Stromal cell of bone marrow (primary cell): Measurements from ENCODE around the gene ING1.
A peak's percentile ranks its signal among the peaks of the same experiment; 100 is the strongest.
"Not testable (repeated sequence)": the region's sequence is repeated elsewhere in the genome, so short reads cannot be mapped to it uniquely, and the experiment has no call there.

ENCODE experiments used
- DNase-seq: peaks from one replicate; pipeline ENCODE4 v3.0.0-alpha.2; 2012; ENCODE audit warnings: low read depth

The ING1 gene

DNA sequence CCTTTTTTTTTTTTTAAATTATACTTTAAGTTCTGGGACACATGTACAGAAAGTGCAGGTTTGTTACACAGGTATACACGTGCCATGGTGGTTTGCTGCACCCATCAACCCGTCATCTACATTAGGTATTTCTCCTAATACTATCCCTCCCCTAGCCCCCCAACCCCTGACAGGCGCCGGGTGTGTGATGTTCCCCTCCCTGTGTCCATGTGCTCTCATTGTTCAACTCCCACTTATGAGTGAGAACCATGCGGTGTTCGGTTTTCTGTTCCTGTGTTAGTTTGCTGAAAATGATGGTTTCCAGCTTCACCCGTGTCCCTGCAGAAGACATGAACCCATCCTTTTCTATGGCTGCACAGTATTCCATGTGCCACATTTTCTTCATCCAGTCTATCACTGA lies 17.7 kb upstream of the ING1 start:
- DNase-seq: not testable (repeated sequence)

DNA sequence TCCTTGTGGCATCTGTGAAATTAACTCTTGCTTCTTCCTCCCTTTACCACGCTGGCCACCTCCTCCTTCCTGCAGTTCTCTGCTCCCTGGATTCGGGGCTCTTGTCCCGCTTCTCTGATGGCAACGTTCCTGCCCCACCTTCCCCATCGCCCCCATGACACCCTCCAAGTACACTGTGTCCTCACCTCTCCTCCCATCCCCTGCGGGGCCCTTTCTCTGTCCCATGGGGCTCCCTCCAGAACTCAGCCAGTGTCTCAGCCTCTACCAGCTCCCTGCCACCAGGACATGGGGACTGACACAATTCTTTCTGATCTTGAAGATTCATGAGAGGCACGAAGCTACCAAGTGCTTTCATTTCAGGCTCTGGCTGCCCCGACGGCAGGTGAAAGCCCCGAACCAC lies 16.7 kb upstream of the ING1 start:
- no peak for DNase-seq

DNA sequence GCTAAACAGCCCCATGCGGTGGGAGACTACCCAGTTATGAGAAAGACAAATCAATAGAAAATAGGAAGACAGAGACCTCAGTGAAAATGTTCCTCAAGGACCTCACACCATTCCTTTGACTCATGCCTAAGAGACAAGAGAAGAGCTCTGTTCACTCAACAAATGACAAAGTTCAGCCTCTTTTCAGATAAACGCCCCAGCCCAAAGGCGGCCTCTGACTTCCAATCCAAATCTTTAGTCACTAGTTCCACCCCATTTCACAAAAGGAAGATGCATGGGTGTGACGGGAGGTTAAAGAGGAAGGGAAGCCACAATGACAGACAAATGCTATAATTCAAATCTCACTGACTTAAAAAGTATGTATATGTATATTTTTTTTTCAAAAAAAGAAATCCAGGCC lies 15.7 kb upstream of the ING1 start:
- DNase-seq: no peak

DNA sequence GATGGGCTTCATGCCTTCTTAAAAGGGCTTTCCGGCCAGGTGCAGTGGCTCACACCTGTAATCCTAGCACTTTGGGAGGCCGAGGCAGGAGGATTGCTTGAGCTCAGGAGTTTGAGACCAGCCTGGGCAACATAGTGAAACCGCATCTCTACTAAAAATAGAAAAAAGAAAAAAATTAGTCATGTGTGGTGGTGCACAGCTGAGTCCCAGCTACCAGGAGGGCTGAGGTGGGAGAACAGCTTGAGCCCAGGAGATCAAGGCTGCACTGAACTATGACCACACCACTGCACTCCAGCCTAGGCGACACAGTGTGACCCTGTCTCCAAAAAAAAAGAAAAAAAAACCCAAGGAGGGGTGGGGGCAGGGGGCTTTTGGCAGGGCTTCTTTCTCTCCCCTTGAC lies 14.8 kb upstream of the ING1 start:
- DNase-seq: no peak

DNA sequence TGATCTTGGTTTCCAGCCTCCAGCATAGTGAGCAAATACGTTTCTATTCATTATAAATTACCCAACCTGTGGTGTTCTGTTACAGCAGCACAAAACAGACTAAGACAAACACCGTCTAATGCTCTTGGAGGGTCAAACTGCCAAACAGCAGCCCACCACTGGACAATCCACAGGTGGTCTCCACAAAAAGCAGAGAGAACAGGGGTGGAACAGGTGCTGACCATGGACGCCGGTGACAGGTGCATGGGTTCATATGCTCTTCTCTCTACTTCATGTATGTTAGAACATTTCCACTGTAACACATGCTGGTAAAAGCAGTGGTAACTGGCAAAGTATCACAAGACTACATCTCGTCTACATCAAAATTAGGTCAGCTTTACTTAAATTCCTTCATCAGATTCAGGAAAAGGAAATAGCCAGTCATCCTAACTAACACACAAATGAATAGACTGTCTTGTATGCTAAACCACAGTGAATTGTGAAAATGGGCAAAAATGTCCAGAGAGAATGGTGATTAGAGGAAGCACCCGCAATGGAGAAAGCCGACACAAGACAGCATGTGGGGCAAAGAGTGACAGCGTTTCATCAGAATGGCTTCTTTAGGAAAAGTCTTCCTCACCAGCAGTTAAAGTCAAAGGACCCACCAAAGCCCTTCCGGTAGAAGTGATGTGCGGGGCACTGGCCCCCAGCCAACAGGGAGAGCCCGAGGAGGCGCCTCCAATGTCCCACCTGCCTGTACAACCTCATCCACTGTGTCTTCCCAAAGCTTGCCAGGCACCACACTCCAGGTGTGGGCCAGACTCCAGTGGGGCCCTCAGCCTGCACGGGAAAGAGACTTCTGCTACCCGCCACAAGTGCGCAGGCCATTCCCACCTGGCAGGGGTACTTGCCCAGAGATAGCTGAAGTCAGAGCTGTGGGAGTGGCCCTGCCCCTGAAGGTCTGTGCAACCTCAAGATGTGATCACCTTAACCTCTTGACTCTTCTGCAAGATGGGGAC lies 14.1 kb upstream of the ING1 start:
- DNase-seq: no peak

DNA sequence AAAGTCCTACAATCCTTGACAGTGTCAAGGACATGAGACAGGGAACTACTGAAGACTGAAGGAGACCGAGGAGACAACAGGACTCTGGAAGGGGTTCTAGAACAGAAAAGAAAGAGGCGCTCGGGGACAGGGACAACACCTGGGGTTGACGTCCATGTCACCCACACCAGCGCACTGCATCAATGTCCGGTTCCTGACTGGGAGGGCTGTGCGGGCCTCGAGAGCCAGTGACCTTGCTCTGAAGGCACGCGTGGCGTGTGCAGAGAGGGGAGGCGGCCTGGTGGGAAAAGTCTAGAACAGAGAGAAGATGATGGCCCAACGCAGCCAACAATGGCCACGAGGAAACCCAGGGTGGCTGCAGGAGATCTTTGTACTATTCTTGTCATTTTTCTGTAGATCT lies 13.3 kb upstream of the ING1 start:
- DNase-seq: no peak

DNA sequence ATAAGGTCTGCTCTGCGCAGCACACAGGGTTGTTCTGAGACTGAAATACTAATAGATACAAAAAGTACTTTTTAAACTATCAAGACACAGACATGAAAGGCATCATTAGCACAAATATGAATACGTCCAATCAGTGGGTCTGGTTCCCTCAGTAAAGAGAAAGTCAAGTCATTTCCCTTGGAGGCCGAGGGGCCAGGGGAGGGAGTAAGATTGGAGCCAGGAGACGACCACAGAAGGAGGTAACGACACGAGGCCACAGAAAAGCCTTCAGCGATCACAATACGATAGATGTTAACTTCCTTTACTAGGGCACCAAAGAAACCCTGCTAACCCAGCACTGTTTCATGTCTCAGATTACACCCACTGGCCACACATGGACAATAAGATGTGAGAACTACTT lies 12.9 kb upstream of the ING1 start:
- no peak for DNase-seq

DNA sequence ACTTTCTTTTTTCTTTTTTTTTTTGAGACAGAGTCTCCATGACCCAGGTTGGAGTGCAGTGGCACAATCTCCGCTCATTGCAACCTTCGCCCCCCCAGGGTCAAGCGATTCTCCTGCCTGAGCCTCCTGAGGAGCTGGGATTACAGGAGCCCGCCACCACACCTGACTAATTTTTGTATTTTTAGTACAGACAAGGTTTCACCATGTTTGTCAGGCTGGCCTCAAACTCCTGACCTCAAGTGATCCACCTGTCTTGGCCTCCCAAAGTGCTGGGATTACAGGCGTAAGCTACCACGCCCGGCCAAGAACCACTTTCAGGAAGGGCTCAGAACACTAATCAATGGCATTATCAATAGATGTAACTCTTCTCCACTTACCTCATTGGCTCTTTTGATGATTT lies 12.4 kb upstream of the ING1 start:
- DNase-seq: not testable (repeated sequence)

DNA sequence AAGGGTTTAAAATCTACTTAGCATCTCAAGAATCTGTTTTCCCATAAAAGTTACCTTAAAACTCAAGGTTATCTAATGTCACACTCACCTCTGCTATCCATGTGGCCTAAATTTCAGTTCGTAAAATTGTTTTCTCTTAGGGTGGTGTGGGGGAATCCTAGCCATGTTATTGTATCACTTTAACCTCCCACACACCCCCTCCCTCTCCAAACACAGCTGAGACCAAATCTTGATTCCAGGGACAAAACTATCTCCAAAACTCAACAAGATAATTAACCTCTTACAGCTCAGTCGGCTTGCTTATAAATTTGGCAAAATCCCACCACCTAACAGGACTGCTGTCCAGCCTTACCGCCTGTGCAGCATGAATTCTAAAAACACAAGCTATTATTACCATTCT lies 11.4 kb upstream of the ING1 start:
- DNase-seq: no peak

DNA sequence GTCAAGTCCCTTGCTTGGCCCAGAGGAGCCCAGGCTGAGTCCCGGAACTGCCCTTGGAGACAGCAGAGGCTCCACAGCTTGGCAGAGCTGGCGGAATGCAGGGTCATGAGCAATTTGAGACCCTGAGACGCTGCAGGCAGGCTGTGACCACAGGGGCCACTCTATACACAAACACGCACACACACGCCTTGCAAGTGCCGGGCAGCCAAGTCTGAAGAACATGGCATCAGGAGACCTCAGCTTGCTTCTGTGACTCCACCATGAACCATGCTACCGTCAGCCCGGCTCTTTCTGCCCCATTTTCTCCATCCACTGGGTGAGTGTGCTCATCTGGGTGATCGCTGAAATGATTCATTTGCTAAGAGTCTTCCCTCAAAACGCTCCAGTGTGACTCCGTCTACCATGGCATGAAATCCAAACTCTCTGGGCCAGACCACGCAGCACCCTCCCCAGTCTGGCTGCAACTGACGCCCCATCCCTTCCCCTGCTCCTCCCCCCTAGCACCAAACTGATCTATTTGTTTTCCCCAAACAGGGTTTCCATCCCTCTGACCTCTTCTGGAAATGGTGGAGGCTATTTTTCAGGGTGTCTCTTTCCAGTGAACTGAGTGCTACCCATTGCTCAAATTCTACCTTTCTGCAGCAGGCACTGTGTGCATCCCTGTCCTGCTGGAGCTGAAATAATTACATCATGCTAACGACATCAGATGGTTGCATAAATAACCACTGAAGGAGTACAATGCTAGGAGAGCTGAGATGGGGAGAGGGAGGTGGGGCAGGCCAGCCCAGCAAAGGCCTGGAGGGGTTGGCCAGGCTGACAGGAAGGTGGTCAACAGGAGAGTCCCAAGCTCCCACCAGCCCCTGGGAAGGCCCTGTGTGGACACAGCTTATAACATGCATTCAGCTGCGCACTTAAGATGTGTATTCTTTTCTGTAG lies 10.6 kb upstream of the ING1 start:
- DNase-seq: peak; percentile 55

DNA sequence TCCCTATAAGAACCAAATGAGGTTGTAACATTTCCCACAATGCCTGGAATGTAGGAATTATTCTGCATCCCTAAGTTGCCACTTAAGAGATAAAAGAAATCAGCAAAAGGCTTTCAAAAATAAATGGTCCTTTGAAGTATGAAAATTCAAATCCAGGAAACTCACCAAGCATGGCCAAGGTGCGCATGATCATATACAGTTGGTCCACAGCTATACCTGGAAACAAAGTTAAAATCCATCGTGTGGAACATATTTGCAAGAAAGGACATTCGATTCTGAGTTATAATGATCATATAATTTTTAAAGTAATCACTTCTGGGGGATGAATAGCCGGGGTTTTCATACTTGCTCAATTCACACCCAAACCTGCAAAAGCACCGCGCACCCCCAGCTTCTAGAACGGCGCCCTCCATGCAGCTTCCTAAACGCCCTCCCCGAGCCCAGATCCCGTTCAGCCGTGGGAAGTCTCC lies 8.1 kb upstream of the ING1 start:
- DNase-seq: no peak

DNA sequence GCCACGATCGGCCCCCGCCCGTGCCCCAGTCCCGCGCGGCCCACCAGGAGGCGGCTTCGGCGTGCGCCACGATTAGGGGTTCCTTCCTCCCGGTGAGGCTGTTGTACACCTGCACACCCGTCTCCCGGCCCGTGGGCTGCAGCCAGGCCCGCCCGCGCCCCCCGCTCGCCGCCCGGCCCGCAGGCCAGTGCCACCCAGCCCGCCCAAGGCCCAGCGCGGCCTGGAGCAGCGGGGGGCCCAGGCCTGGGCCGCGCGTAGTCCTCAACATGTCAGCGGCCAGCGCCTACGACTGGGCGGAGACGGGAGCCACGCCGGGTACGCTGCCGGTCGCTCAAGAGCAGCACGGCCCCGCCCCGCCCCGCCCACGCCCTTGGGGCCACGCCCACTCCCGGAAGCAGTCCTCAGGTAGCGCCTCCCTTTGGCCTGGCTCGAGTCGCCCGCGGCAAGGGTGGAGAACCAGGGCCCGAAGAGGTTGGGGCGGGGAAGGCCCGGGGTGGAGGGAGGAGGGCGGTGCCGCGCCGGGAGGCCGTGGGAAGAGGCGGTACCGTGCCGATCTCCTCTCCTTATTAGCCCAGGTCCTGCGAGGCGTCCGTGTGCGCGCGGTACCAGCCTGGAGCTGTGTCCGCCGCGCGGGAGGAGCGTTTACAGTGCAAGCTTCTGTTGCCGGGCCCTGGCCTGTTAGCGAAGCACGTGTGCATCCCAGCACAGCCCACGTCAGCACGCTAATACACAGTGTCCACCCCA lies 7.5 kb upstream of the ING1 start, which contains the start of gene CARS2:
CARS2 (minus strand) TSS at position 291 of the 744 bp plus-strand sequence; CDS start at position 268, 23 bp downstream.
- DNase-seq: peak; percentile 92

DNA sequence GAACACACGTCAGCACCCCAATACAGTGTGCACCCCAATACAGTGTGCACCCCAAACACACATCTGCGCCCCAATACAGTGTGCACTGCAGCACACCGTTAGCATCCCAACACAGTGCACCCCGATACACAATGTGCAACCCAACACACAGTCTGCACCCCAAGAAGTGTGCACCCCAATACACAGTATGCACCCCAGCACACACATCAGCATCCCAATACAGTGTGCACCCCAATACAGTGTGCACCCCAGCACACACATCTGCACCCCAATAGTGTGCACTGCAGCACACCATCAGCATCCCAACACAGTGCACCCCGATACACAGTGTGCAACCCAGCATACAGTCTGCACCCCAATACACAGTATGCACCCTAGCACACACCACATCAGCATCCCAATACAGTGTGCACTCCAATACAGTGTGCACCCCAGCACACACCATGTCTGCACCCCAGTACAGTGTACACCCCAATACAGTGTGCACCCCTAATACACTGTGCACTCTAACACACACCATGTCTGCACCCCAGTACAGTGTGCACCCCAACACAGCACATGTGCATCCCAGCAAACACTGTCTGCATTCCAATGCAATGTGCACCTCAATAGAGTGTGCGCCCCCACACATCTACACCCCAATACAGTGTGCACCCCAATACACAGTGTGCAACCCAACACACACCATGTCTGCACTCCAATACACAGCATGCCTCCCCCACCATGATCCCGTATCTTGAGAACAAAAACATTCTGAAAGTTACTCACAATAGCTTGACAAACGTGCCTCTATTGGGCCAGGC lies 6.7 kb upstream of the ING1 start:
- no peak for DNase-seq

DNA sequence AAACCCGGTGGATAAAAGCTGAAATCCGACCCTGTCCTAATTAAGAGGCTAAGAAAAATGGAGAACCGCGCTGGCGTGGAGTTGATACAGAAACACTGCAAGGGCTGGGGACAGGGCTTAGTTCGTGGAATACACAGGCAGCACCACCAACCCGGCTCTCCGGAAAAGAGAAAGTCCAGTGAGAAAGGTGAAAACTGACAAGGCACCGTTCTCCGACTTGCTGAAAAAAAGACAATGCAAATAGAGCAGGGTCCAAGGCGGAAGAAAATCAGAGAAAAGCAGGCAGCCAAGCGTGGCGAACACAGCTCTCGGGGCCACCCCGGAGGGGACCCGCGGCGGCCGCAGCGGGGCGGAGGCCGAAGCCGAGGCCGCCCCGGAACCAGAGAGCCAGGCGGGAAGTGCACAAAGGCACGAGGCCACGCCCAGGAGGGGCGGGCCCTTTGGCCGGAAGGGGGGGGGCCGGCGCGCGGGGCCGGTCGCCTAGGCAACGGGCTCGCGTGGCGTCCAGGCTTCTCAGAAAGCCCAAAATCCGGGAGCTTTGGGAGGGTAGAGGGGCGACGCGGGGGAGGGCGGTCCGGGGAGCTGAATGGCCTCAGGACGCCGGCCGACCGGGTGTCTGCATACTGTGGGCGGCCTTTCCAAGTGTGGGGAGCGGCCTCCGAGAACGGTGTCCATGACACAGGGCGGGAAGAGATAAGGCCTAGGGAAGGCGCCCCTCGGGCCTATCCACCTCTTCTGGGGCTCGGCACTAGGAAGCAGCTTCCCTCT lies 1.2 kb upstream of the ING1 start:
- DNase-seq: peak; percentile 77

DNA sequence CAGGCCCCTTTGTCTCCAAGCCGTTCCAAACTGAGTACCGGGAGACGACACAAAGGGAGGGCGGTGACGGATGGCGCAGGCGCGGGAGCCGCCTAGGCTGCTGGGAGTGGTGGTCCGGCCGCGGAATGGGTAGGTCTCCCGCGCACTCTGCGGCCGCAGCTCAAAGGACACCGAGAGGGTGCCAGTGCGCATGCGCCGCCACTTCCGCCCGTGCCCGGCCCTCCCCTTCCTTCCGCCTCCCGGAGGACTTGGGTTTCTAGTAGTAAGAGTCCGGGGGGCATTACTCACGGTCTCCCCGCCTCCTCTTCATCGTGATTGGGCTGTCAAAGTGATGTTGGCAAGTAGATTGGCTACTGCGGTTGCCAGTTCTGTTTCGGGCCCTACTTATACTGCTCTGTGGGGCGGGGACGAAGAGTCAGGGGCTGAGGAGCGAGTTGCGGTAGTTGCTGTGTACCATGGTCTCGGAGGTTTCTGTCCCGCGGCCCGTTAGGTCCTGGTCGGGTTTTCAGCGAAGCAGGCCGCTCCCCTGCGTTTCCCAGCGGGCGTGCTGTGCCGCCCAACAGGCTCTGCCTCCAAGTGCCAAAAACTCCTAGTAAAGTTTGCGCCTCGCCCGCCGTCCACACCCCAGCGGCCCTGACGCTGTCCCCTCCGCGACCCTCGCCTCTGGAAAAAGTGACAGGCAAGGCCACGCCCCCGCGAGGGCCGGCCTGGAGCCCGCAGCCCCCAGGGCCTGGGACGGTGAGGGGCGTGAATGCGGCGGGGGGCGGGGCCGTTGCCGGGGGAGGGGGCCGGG lies 455 bp upstream of the ING1 start:
- DNase-seq: peak; percentile 99

DNA sequence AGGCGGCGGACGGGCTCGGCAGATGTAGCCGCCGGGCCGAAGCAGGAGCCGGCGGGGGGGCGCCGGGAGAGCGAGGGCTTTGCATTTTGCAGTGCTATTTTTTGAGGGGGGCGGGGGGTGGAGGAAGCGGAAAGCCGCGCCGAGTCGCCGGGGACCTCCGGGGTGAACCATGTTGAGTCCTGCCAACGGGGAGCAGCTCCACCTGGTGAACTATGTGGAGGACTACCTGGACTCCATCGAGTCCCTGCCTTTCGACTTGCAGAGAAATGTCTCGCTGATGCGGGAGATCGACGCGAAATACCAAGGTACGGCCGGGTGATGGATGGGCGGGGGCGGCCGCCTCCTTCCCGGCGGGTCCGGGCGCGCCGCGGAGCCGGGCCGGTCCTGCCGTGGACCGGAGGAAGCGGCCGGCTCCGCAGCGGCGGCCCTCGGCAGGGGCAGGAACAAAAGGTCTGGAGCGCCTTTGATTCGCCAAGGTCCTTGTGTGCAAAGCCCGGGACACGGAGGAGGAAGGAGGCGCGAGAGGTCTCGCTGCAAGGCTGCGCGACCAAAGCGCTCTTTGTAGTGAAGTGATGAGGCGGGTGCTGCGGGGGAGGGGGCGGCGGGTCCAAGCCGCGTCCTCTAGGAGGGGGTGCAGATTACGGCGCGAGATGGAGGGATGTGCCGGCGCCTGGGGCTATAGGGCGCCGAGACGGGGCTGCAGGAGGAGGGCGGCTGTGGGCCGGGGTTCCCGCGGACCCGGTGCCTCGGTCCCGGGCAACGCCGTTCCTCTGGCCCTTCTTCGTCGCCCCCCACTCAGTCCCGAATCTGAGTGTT lies 689 bp downstream of the ING1 start:
- peak; percentile 19 for DNase-seq

DNA sequence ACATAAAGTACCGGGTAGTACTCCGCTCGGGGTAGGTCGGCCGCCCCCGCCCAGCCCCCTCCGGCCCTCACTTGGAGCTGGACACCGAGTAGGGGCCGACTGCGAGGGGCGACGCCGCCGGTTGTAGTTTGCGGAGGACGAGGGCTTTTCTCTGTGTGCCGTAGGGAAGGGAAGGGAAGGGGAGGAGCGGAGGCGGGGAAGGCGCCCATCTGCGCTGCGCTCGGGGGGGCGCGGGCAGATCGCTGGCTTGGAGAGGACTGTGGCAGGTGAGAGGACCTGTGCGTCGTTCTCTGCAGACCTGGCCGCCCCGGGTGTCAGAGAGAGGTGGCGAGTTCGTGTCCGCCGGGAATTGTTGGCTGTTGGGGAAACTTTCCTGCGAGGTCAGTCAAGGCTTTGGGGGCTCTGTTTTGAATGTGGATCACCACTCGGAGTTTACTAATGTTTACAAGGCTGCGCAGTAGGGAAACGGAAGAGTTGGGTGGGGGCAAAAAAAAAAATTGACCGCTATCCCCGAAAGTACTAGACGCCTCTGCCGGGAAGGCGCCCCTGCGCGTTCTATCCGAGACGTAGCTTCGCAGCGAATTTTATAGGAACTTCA lies 1.4 kb downstream of the ING1 start:
- peak; percentile 10 for DNase-seq
